ENCODE data around the gene CEP126.
A peak's percentile ranks its signal among the peaks of the same experiment; 100 is the strongest.
"Not testable (repeated sequence)": the region's sequence is repeated elsewhere in the genome, so short reads cannot be mapped to it uniquely, and the experiment has no call there.

The CEP126 gene

DNA sequence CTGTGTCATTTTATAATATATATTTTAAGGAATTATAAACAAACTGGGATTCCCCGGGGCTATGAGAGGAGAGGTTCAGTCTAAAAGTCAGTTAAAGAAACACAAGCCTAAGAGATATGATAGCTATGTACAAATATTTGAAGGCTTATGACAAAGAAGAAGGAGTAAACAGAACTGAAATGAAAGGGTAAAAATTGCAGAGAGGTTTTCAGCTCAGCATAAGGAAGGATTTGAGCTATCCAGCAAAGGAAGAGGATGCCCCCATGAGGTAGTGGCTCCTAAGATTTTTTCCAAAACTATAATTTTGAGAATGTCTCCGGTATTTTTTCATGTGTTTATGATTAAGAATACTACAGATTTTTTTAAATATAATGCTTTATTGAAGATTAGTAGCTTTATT, 59.4 kb downstream of the CEP126 start:
- Histone ChIP-seq H3K4me1 (ENCODE audit: control insufficient read depth in 2 of 2, insufficient read depth in 2 of 2, low read length in 2 of 2) (no peaks in the 10 kb centered on the region), H3K4me3 (ENCODE audit: low read length in 2 of 2) (no peak overlapping the region), H3K27me3 (ENCODE audit: control insufficient read depth in 2 of 2, insufficient read depth in 2 of 2, low read length in 2 of 2) (no peaks in the 10 kb centered on the region), H3K9ac (ENCODE audit: low read depth in 1 of 2, low read length in 2 of 2) (no peak overlapping the region), H3K27ac (ENCODE audit: low read depth in 2 of 2, low read length in 2 of 2) (no peak overlapping the region), H3K36me3 (ENCODE audit: control insufficient read depth in 2 of 2, insufficient read depth in 2 of 2, low read length in 2 of 2) (no peaks in the 10 kb centered on the region), H3K9me3 (ENCODE audit: control insufficient read depth in 2 of 2, low read length in 2 of 2) (no peaks in the 10 kb centered on the region)

DNA sequence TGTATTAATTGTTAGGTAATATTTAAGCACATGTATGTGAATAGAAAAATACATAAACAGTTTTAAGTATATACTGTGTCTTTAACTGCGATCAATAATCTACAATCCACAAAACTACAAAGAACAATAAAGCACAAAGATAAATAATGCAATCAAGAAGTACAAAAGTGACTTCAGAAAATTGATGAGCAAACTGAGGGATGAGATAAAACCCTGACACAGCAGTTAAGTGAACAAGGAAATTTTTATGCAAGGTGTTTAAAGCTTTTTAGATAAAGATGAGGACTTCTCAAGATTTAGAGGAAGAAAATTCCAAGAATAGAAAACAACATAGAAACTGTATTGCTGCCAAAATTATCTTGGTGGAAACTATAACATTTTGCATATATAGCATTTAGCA, 60.0 kb downstream of the CEP126 start:
- Histone ChIP-seq H3K27ac (ENCODE audit: low read depth in 2 of 2, low read length in 2 of 2) (no peak overlapping the region), H3K4me3 (ENCODE audit: low read length in 2 of 2) (no peak overlapping the region), H3K36me3 (ENCODE audit: control insufficient read depth in 2 of 2, insufficient read depth in 2 of 2, low read length in 2 of 2) (no peaks in the 10 kb centered on the region), H3K27me3 (ENCODE audit: control insufficient read depth in 2 of 2, insufficient read depth in 2 of 2, low read length in 2 of 2) (no peaks in the 10 kb centered on the region), H3K4me1 (ENCODE audit: control insufficient read depth in 2 of 2, insufficient read depth in 2 of 2, low read length in 2 of 2) (no peaks in the 10 kb centered on the region), H3K9me3 (ENCODE audit: control insufficient read depth in 2 of 2, low read length in 2 of 2) (no peaks in the 10 kb centered on the region), H3K9ac (ENCODE audit: low read depth in 1 of 2, low read length in 2 of 2) (no peak overlapping the region)

DNA sequence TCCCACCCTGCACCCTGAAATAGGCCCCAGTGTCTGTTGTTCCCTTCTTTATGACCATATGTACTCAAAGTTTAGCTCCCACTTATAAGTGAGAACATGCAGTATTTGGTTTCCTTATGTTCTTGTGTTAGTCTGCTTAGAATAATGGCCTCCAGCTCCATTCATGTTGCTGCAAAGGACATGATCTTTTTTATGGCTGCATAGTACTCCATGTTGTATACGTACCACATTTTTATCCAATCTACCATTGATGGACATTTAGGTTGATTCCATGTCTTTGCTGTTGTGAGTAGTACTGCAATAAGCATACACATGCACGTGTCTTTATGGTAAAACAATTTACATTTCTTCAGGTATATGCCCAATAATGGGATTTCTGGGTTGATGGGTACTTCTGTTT, 60.9 kb downstream of the CEP126 start:
- no peaks in the 10 kb centered on the region for H3K36me3 ChIP-seq (ENCODE audit: control insufficient read depth in 2 of 2, insufficient read depth in 2 of 2, low read length in 2 of 2)
- H3K9me3 ChIP-seq (ENCODE audit: control insufficient read depth in 2 of 2, low read length in 2 of 2), result no peaks in the 10 kb centered on the region
- no peak overlapping the region for H3K27ac ChIP-seq (ENCODE audit: low read depth in 2 of 2, low read length in 2 of 2)
- H3K4me1 ChIP-seq (ENCODE audit: control insufficient read depth in 2 of 2, insufficient read depth in 2 of 2, low read length in 2 of 2), result no peaks in the 10 kb centered on the region
- no peak overlapping the region for H3K4me3 ChIP-seq (ENCODE audit: low read length in 2 of 2)
- no peak overlapping the region for H3K9ac ChIP-seq (ENCODE audit: low read depth in 1 of 2, low read length in 2 of 2)
- no peaks in the 10 kb centered on the region for H3K27me3 ChIP-seq (ENCODE audit: control insufficient read depth in 2 of 2, insufficient read depth in 2 of 2, low read length in 2 of 2)

DNA sequence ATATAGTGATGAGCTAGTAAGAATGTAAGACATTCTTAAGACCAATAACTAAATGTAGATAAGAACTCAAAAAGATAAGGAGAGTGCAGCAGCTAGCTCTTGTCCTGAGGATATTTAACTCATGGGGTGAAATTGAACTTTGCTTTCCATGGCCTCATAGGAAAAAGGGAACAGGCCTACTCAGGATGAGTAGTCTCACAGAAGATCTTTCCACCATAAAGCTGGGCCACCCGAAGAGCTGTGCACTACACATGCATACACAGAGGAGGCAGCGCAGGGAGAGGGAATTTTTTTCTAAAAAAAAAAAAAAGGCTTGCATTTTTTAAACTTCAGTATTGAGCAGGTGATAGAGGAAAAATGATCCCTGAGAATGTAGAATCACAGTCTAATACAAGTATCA, 72.6 kb downstream of the CEP126 start:
- Histone ChIP-seq H3K9me3 (ENCODE audit: control insufficient read depth in 2 of 2, low read length in 2 of 2) (no peaks in the 10 kb centered on the region), H3K9ac (ENCODE audit: low read depth in 1 of 2, low read length in 2 of 2) (no peak overlapping the region), H3K36me3 (ENCODE audit: control insufficient read depth in 2 of 2, insufficient read depth in 2 of 2, low read length in 2 of 2) (no peaks in the 10 kb centered on the region), H3K4me3 (ENCODE audit: low read length in 2 of 2) (no peak overlapping the region), H3K27ac (ENCODE audit: low read depth in 2 of 2, low read length in 2 of 2) (no peak overlapping the region), H3K4me1 (ENCODE audit: control insufficient read depth in 2 of 2, insufficient read depth in 2 of 2, low read length in 2 of 2) (no peaks in the 10 kb centered on the region), H3K27me3 (ENCODE audit: control insufficient read depth in 2 of 2, insufficient read depth in 2 of 2, low read length in 2 of 2) (no peaks in the 10 kb centered on the region)

DNA sequence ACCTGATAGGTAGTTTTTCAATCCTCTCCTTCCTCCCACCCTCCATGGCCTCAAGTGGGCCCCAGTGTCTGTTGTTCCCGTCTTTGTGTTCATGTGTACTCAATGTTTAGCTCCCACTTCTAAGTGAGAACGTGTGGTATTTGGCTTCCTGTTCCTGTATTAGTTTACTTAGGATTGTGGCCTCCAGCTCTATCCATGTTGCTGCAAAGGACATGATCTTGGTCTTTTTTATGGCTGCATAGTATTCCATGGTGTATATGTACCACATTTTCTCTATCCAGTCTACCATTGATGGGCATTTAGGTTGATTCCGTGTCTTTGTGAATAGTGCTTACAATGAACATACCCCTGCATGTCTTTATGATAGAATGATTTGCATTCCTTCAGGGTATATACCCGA, 78.4 kb downstream of the CEP126 start:
- Histone ChIP-seq H3K27ac (ENCODE audit: low read depth in 2 of 2, low read length in 2 of 2) (no peak overlapping the region), H3K4me3 (ENCODE audit: low read length in 2 of 2) (no peak overlapping the region), H3K36me3 (ENCODE audit: control insufficient read depth in 2 of 2, insufficient read depth in 2 of 2, low read length in 2 of 2) (no peaks in the 10 kb centered on the region), H3K4me1 (ENCODE audit: control insufficient read depth in 2 of 2, insufficient read depth in 2 of 2, low read length in 2 of 2) (no peaks in the 10 kb centered on the region), H3K9ac (ENCODE audit: low read depth in 1 of 2, low read length in 2 of 2) (no peak overlapping the region), H3K9me3 (ENCODE audit: control insufficient read depth in 2 of 2, low read length in 2 of 2) (no peaks in the 10 kb centered on the region), H3K27me3 (ENCODE audit: control insufficient read depth in 2 of 2, insufficient read depth in 2 of 2, low read length in 2 of 2) (no peaks in the 10 kb centered on the region)

DNA sequence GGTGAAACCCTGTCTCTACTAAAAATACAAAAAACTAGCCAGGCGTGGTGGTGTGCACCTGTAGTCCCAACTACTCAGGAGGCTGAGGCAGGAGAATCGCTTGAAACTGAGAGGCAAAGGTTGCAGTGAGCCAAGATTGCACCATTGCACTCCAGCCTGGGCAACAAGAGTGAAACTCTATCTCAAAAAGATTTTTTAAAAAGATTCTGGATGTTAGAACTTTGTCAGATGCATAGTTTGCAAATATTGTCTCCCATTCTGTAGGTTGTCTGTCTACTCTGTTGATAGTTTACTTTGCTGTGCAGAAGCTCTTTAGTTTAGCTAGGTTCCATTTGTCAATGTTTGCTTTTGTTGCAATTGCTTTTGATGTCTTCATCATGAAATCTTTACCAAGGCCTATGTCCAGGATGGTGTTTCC, 79.3 kb downstream of the CEP126 start:
- H3K4me1 ChIP-seq (ENCODE audit: control insufficient read depth in 2 of 2, insufficient read depth in 2 of 2, low read length in 2 of 2); H3K27ac ChIP-seq (ENCODE audit: low read depth in 2 of 2, low read length in 2 of 2); H3K4me3 ChIP-seq (ENCODE audit: low read length in 2 of 2); H3K9me3 ChIP-seq (ENCODE audit: control insufficient read depth in 2 of 2, low read length in 2 of 2); H3K27me3 ChIP-seq (ENCODE audit: control insufficient read depth in 2 of 2, insufficient read depth in 2 of 2, low read length in 2 of 2); H3K36me3 ChIP-seq (ENCODE audit: control insufficient read depth in 2 of 2, insufficient read depth in 2 of 2, low read length in 2 of 2); H3K9ac ChIP-seq (ENCODE audit: low read depth in 1 of 2, low read length in 2 of 2): not testable (repeated sequence)

DNA sequence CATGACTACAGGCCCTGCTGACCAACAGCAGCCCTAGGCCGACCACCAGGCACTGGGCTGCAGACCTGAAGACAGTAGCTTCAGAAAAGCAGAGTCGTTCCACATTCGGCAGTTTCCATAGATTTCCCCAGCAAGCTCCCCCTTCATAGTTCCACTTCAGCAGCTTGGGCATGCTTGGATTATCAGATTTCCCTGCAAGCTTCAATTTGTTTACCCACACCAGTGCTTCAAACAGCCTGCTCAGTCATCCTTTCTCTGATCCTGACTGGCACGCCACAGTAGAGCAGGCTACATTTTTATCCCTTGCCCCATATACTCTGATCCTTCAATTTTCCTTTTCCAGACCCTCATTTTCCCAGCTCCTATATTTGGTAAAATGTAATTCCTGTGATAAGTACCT, 81.3 kb downstream of the CEP126 start:
- H3K27me3 ChIP-seq (ENCODE audit: control insufficient read depth in 2 of 2, insufficient read depth in 2 of 2, low read length in 2 of 2), result no peaks in the 10 kb centered on the region
- no peaks in the 10 kb centered on the region for H3K4me1 ChIP-seq (ENCODE audit: control insufficient read depth in 2 of 2, insufficient read depth in 2 of 2, low read length in 2 of 2)
- no peak overlapping the region for H3K27ac ChIP-seq (ENCODE audit: low read depth in 2 of 2, low read length in 2 of 2)
- no peak overlapping the region for H3K4me3 ChIP-seq (ENCODE audit: low read length in 2 of 2)
- H3K9me3 ChIP-seq (ENCODE audit: control insufficient read depth in 2 of 2, low read length in 2 of 2), result no peaks in the 10 kb centered on the region
- H3K36me3 ChIP-seq (ENCODE audit: control insufficient read depth in 2 of 2, insufficient read depth in 2 of 2, low read length in 2 of 2), result no peaks in the 10 kb centered on the region
- no peak overlapping the region for H3K9ac ChIP-seq (ENCODE audit: low read depth in 1 of 2, low read length in 2 of 2)

DNA sequence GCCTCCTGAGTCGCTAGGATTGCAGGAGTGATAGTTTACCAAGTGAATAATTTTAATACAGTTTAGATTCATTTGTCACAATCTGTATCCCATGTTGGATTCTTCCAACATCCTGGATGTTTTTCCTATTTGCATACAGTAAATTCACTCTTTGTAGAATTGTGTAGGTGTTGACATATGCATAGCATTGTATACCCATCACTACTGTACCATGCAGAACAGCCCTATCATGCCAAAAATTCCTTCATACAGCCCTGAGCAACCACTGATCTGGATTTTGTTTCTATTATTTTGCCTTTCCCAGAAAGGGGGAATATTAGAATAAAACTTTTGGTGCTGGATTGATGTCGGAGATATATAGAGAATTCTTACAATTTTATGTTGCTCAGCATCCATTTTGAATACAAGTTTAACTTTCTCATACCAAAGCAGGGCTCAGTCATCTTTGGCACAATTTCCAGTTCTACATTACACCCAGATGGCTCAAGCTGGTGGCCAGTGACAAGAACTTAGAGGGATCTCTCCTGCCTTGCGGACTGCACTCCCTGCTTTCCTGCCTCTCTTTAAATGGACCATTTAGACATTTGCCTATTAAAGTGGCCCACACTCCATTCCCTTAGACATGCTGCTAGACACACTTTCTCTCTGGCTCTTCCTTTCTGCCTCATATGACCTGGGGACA, 87.0 kb downstream of the CEP126 start:
- Histone ChIP-seq H3K4me3 (ENCODE audit: low read length in 2 of 2) (no peak overlapping the region), H3K27me3 (ENCODE audit: control insufficient read depth in 2 of 2, insufficient read depth in 2 of 2, low read length in 2 of 2) (no peaks in the 10 kb centered on the region), H3K9me3 (ENCODE audit: control insufficient read depth in 2 of 2, low read length in 2 of 2) (no peaks in the 10 kb centered on the region), H3K9ac (ENCODE audit: low read depth in 1 of 2, low read length in 2 of 2) (no peak overlapping the region), H3K4me1 (ENCODE audit: control insufficient read depth in 2 of 2, insufficient read depth in 2 of 2, low read length in 2 of 2) (no peaks in the 10 kb centered on the region), H3K36me3 (ENCODE audit: control insufficient read depth in 2 of 2, insufficient read depth in 2 of 2, low read length in 2 of 2) (no peaks in the 10 kb centered on the region), H3K27ac (ENCODE audit: low read depth in 2 of 2, low read length in 2 of 2) (no peak overlapping the region)

DNA sequence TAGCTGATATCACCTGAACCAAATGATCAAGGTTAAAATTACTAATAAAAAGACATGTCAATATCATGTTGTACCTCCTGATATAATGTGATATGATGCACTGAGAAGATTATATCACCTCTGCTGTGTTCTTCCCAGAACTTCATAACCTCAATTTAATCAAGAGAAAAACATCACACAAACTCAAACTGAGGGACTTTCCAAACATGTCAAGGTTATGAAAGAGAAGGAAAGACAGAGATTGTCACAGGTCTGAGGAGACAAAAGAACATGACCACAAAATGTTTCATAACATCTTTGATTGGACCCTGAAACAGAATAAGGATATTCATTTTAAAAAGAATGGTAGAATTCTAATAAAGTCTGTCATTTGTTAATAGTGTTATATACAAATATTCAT, 89.4 kb downstream of the CEP126 start:
- H3K27me3 ChIP-seq (ENCODE audit: control insufficient read depth in 2 of 2, insufficient read depth in 2 of 2, low read length in 2 of 2), result no peaks in the 10 kb centered on the region
- no peaks in the 10 kb centered on the region for H3K9me3 ChIP-seq (ENCODE audit: control insufficient read depth in 2 of 2, low read length in 2 of 2)
- H3K9ac ChIP-seq (ENCODE audit: low read depth in 1 of 2, low read length in 2 of 2), result no peak overlapping the region
- H3K36me3 ChIP-seq (ENCODE audit: control insufficient read depth in 2 of 2, insufficient read depth in 2 of 2, low read length in 2 of 2), result no peaks in the 10 kb centered on the region
- H3K4me3 ChIP-seq (ENCODE audit: low read length in 2 of 2), result no peak overlapping the region
- no peak overlapping the region for H3K27ac ChIP-seq (ENCODE audit: low read depth in 2 of 2, low read length in 2 of 2)
- H3K4me1 ChIP-seq (ENCODE audit: control insufficient read depth in 2 of 2, insufficient read depth in 2 of 2, low read length in 2 of 2), result peaks cover 0 to 9% of the 10 kb centered on the region in 2 donors

DNA sequence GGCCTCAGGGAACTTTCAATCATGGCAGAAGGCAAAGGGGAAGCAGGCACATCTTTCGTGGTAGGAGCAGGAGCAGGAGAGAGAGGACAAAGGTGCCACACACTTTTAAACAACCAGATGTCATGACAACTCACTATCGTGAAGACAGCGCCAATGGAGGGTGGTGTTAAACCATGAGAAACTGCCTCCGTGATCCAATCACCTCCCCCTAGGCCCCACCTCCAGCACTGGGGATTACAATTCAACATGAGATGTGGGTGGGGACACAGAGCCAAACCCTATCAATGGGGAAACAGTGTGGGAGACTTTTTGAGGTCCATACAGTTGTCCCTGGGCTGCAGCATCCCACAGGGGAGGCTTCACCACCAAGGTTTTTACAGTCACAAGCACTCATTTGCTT, 90.5 kb downstream of the CEP126 start:
- no peaks in the 10 kb centered on the region for H3K9me3 ChIP-seq (ENCODE audit: control insufficient read depth in 2 of 2, low read length in 2 of 2)
- no peak overlapping the region for H3K4me3 ChIP-seq (ENCODE audit: low read length in 2 of 2)
- H3K27ac ChIP-seq (ENCODE audit: low read depth in 2 of 2, low read length in 2 of 2), result peak overlapping the region; percentile 31 to 56
- no peak overlapping the region for H3K9ac ChIP-seq (ENCODE audit: low read depth in 1 of 2, low read length in 2 of 2)
- H3K36me3 ChIP-seq (ENCODE audit: control insufficient read depth in 2 of 2, insufficient read depth in 2 of 2, low read length in 2 of 2), result no peaks in the 10 kb centered on the region
- H3K27me3 ChIP-seq (ENCODE audit: control insufficient read depth in 2 of 2, insufficient read depth in 2 of 2, low read length in 2 of 2), result no peaks in the 10 kb centered on the region
- peaks cover 0 to 9% of the 10 kb centered on the region in 2 donors for H3K4me1 ChIP-seq (ENCODE audit: control insufficient read depth in 2 of 2, insufficient read depth in 2 of 2, low read length in 2 of 2)
